Measurements from ENCODE around the gene TBC1D22B. TPM values are rescaled to one million over a fixed set of nuclear protein-coding genes. Genes with fewer than 3 reads are reported as not detected.
"Not testable (repeated sequence)": the region's sequence is repeated elsewhere in the genome, so short reads cannot be mapped to it uniquely, and the experiment has no call there.

TBC1D22B gene
- total and polyA plus RNA-seq, 5 donors from 2014 or later, result 8.2 to 13.3 (median 9.1) TPM

GRCh38 chr6:37283671-37284151 is 26.1 kb downstream of the TBC1D22B start:
- Mint-ChIP-seq H3K9me3 (peaks cover 0 to 2% (median 0%) of the 10 kb centered on the region in 7 donors), H3K4me3 (no peak overlapping the region), H3K36me3 (peaks cover 62% of the 10 kb centered on the region), H3K4me1 (peaks cover 5 to 13% (median 6%) of the 10 kb centered on the region in 4 donors), H3K27ac (no peak overlapping the region), H3K27me3 (no peaks in the 10 kb centered on the region)
- ATAC-seq (ENCODE audit: low read depth in 2 of 2) (no peak), DNase-seq (no peak)
- Histone ChIP-seq H3K9me3 (ENCODE audit: control insufficient read depth in 2 of 2, low read length in 2 of 2) (no peaks in the 10 kb centered on the region), H3K27me3 (ENCODE audit: control insufficient read depth, insufficient read depth, low read length) (no peaks in the 10 kb centered on the region), H3K36me3 (ENCODE audit: control insufficient read depth, insufficient read depth, low read length) (peaks cover 78% of the 10 kb centered on the region), H3K27ac (ENCODE audit: insufficient read depth, low read length, poor library complexity, severe bottlenecking) (no peak overlapping the region), H3K4me3 (ENCODE audit: low read depth, low read length) (no peak overlapping the region), H3K4me1 (ENCODE audit: control insufficient read depth, insufficient read depth, low read length, poor library complexity, severe bottlenecking) (no peaks in the 10 kb centered on the region)

- Mint-ChIP-seq H3K27ac (no peak overlapping the region), H3K9me3 (peaks cover 0 to 2% (median 0%) of the 10 kb centered on the region in 7 donors), H3K4me1 (peaks cover 10 to 21% (median 12%) of the 10 kb centered on the region in 4 donors), H3K36me3 (peaks cover 62% of the 10 kb centered on the region), H3K27me3 (no peaks in the 10 kb centered on the region), H3K4me3 (no peak overlapping the region)
- no peak for DNase-seq
- no peak overlapping the region for H3K27ac ChIP-seq (ENCODE audit: insufficient read depth, low read length, poor library complexity, severe bottlenecking)
- no peaks in the 10 kb centered on the region for H3K9me3 ChIP-seq (ENCODE audit: control insufficient read depth in 2 of 2, low read length in 2 of 2)
- peaks cover 9% of the 10 kb centered on the region for H3K4me1 ChIP-seq (ENCODE audit: control insufficient read depth, insufficient read depth, low read length, poor library complexity, severe bottlenecking)
- H3K36me3 ChIP-seq (ENCODE audit: control insufficient read depth, insufficient read depth, low read length), result peaks cover 76% of the 10 kb centered on the region
- H3K27me3 ChIP-seq (ENCODE audit: control insufficient read depth, insufficient read depth, low read length), result no peaks in the 10 kb centered on the region
- no peak for ATAC-seq (ENCODE audit: low read depth in 2 of 2)
- H3K4me3 ChIP-seq (ENCODE audit: low read depth, low read length), result no peak overlapping the region
Measured at GRCh38 chr6:37284781-37285180, 27.2 kb downstream of the TBC1D22B start.

- no peaks in the 10 kb centered on the region for H3K27me3 ChIP-seq (ENCODE audit: control insufficient read depth, insufficient read depth, low read length)
- H3K36me3 Mint-ChIP-seq, result peaks cover 53% of the 10 kb centered on the region
- peaks cover 10 to 20% (median 14%) of the 10 kb centered on the region in 4 donors for H3K4me1 Mint-ChIP-seq
- no peaks in the 10 kb centered on the region for H3K27me3 Mint-ChIP-seq
- peaks cover 14% of the 10 kb centered on the region for H3K4me1 ChIP-seq (ENCODE audit: control insufficient read depth, insufficient read depth, low read length, poor library complexity, severe bottlenecking)
- no peaks in the 10 kb centered on the region for H3K9me3 ChIP-seq (ENCODE audit: control insufficient read depth in 2 of 2, low read length in 2 of 2)
- DNase-seq (no peak), ATAC-seq (ENCODE audit: low read depth in 2 of 2) (no peak)
- H3K27ac Mint-ChIP-seq, result no peak overlapping the region
- H3K4me3 Mint-ChIP-seq, result no peak overlapping the region
- no peak overlapping the region for H3K27ac ChIP-seq (ENCODE audit: insufficient read depth, low read length, poor library complexity, severe bottlenecking)
- H3K9me3 Mint-ChIP-seq, result peaks cover 0 to 2% (median 0%) of the 10 kb centered on the region in 7 donors
- no peak overlapping the region for H3K4me3 ChIP-seq (ENCODE audit: low read depth, low read length)
- peaks cover 67% of the 10 kb centered on the region for H3K36me3 ChIP-seq (ENCODE audit: control insufficient read depth, insufficient read depth, low read length)
Measured at GRCh38 chr6:37285861-37286311, 28.3 kb downstream of the TBC1D22B start.

GRCh38 chr6:37287519-37288157 is 30.1 kb downstream of the TBC1D22B start:
- Histone ChIP-seq H3K4me1 (ENCODE audit: control insufficient read depth, insufficient read depth, low read length, poor library complexity, severe bottlenecking) (peaks cover 14% of the 10 kb centered on the region), H3K4me3 (ENCODE audit: low read depth, low read length) (no peak overlapping the region), H3K36me3 (ENCODE audit: control insufficient read depth, insufficient read depth, low read length) (peaks cover 68% of the 10 kb centered on the region), H3K27me3 (ENCODE audit: control insufficient read depth, insufficient read depth, low read length) (no peaks in the 10 kb centered on the region), H3K27ac (ENCODE audit: insufficient read depth, low read length, poor library complexity, severe bottlenecking) (no peak overlapping the region), H3K9me3 (ENCODE audit: control insufficient read depth in 2 of 2, low read length in 2 of 2) (no peaks in the 10 kb centered on the region)
- H3K27me3 Mint-ChIP-seq, result no peaks in the 10 kb centered on the region
- peaks cover 0 to 2% (median 0%) of the 10 kb centered on the region in 7 donors for H3K9me3 Mint-ChIP-seq
- H3K4me1 Mint-ChIP-seq, result peaks cover 9 to 20% (median 15%) of the 10 kb centered on the region in 4 donors
- H3K36me3 Mint-ChIP-seq, result peaks cover 58% of the 10 kb centered on the region
- ATAC-seq (ENCODE audit: low read depth in 2 of 2), result no peak
- no peak for DNase-seq
- no peak overlapping the region for H3K27ac Mint-ChIP-seq
- no peak overlapping the region for H3K4me3 Mint-ChIP-seq

GRCh38 chr6:37288247-37288646 is 30.7 kb downstream of the TBC1D22B start:
- Mint-ChIP-seq H3K27me3 (no peaks in the 10 kb centered on the region), H3K4me1 (peaks cover 9 to 20% (median 15%) of the 10 kb centered on the region in 4 donors), H3K27ac (no peak overlapping the region), H3K36me3 (peaks cover 56% of the 10 kb centered on the region), H3K9me3 (peaks cover 0 to 2% (median 0%) of the 10 kb centered on the region in 7 donors), H3K4me3 (peak overlapping the region in 1 of 4 donors; percentile 19)
- ATAC-seq (ENCODE audit: low read depth in 2 of 2) (no peak), DNase-seq (no peak)
- Histone ChIP-seq H3K4me1 (ENCODE audit: control insufficient read depth, insufficient read depth, low read length, poor library complexity, severe bottlenecking) (peaks cover 14% of the 10 kb centered on the region), H3K27me3 (ENCODE audit: control insufficient read depth, insufficient read depth, low read length) (no peaks in the 10 kb centered on the region), H3K36me3 (ENCODE audit: control insufficient read depth, insufficient read depth, low read length) (peaks cover 63% of the 10 kb centered on the region), H3K27ac (ENCODE audit: insufficient read depth, low read length, poor library complexity, severe bottlenecking) (no peak overlapping the region), H3K9me3 (ENCODE audit: control insufficient read depth in 2 of 2, low read length in 2 of 2) (no peaks in the 10 kb centered on the region), H3K4me3 (ENCODE audit: low read depth, low read length) (no peak overlapping the region)

- Histone ChIP-seq H3K27me3 (ENCODE audit: control insufficient read depth, insufficient read depth, low read length) (no peaks in the 10 kb centered on the region), H3K36me3 (ENCODE audit: control insufficient read depth, insufficient read depth, low read length) (peaks cover 60% of the 10 kb centered on the region), H3K4me1 (ENCODE audit: control insufficient read depth, insufficient read depth, low read length, poor library complexity, severe bottlenecking) (peaks cover 14% of the 10 kb centered on the region), H3K4me3 (ENCODE audit: low read depth, low read length) (peak overlapping the region; percentile 14), H3K27ac (ENCODE audit: insufficient read depth, low read length, poor library complexity, severe bottlenecking) (no peak overlapping the region), H3K9me3 (ENCODE audit: control insufficient read depth in 2 of 2, low read length in 2 of 2) (no peaks in the 10 kb centered on the region)
- ATAC-seq (ENCODE audit: low read depth in 2 of 2), result peak in 1 of 2 donors; percentile 68
- Mint-ChIP-seq H3K36me3 (peaks cover 55% of the 10 kb centered on the region), H3K4me3 (no peak overlapping the region), H3K4me1 (peaks cover 9 to 20% (median 15%) of the 10 kb centered on the region in 4 donors), H3K9me3 (peaks cover 0 to 2% (median 0%) of the 10 kb centered on the region in 7 donors), H3K27me3 (no peaks in the 10 kb centered on the region), H3K27ac (peak overlapping the region; percentile 61 to 88 (median 85))
- peak in 2 of 3 donors; percentile 17 to 79 for DNase-seq
Measured at GRCh38 chr6:37289931-37290330, 32.4 kb downstream of the TBC1D22B start.

GRCh38 chr6:37293426-37293825 is 35.9 kb downstream of the TBC1D22B start:
- peaks cover 54% of the 10 kb centered on the region for H3K36me3 ChIP-seq (ENCODE audit: control insufficient read depth, insufficient read depth, low read length)
- ATAC-seq (ENCODE audit: low read depth in 2 of 2) (no peak), DNase-seq (no peak)
- Mint-ChIP-seq H3K4me3 (no peak overlapping the region), H3K27ac (peak overlapping the region in 1 of 3 donors; percentile 79), H3K9me3 (peaks cover 0 to 1% (median 0%) of the 10 kb centered on the region in 7 donors), H3K36me3 (peaks cover 63% of the 10 kb centered on the region), H3K27me3 (no peaks in the 10 kb centered on the region), H3K4me1 (peaks cover 9 to 17% (median 14%) of the 10 kb centered on the region in 4 donors)
- no peaks in the 10 kb centered on the region for H3K27me3 ChIP-seq (ENCODE audit: control insufficient read depth, insufficient read depth, low read length)
- H3K4me1 ChIP-seq (ENCODE audit: control insufficient read depth, insufficient read depth, low read length, poor library complexity, severe bottlenecking), result peaks cover 14% of the 10 kb centered on the region
- H3K9me3 ChIP-seq (ENCODE audit: control insufficient read depth in 2 of 2, low read length in 2 of 2), result no peaks in the 10 kb centered on the region
- no peak overlapping the region for H3K27ac ChIP-seq (ENCODE audit: insufficient read depth, low read length, poor library complexity, severe bottlenecking)
- no peak overlapping the region for H3K4me3 ChIP-seq (ENCODE audit: low read depth, low read length)

GRCh38 chr6:37297637-37298036 is 40.1 kb downstream of the TBC1D22B start:
- ATAC-seq (ENCODE audit: low read depth in 2 of 2); H3K4me3 ChIP-seq (ENCODE audit: low read depth, low read length); H3K27me3 ChIP-seq (ENCODE audit: control insufficient read depth, insufficient read depth, low read length); H3K9me3 ChIP-seq (ENCODE audit: control insufficient read depth in 2 of 2, low read length in 2 of 2); H3K27ac Mint-ChIP-seq; DNase-seq; H3K4me3 Mint-ChIP-seq; H3K9me3 Mint-ChIP-seq; H3K4me1 Mint-ChIP-seq; H3K27ac ChIP-seq (ENCODE audit: insufficient read depth, low read length, poor library complexity, severe bottlenecking); H3K4me1 ChIP-seq (ENCODE audit: control insufficient read depth, insufficient read depth, low read length, poor library complexity, severe bottlenecking); H3K27me3 Mint-ChIP-seq: not testable (repeated sequence)
- peaks cover 54% of the 10 kb centered on the region for H3K36me3 ChIP-seq (ENCODE audit: control insufficient read depth, insufficient read depth, low read length)
- peaks cover 59% of the 10 kb centered on the region for H3K36me3 Mint-ChIP-seq
